Ovary (tissue), 9 donors: ENCODE results near the gene SASH3. TPM values are rescaled to one million over a fixed set of nuclear protein-coding genes. Genes with fewer than 3 reads are reported as not detected.
A peak's percentile ranks its signal among the peaks of the same experiment; 100 is the strongest.

ENCODE experiments used
- DNase-seq, 5 donors: peaks; one replicate each; pipeline ENCODE4 v3.0.0-alpha.2; 2019 to 2020
- H3K27ac ChIP-seq, 2 donors: fragments of 200-600 bp; one replicate each; pipeline versions ENCODE4 v1.5.1 to v1.8.0; 2019 to 2022
- H3K27me3 ChIP-seq: fragments of 200-600 bp; one replicate; pipeline ENCODE4 v1.8.0; 2022
- H3K36me3 ChIP-seq: fragments of 200-600 bp; sonication (generic); one replicate; pipeline ENCODE4 v1.5.1; 2019
- H3K4me1 ChIP-seq: one replicate; pipeline ENCODE4 v1.8.1; 2013; ENCODE audit warnings: mild to moderate bottlenecking, moderate library complexity; ENCODE audit not compliant: insufficient read depth
- H3K4me3 ChIP-seq: fragments of 200-600 bp; sonication (generic); one replicate; pipeline ENCODE4 v1.5.1; 2017
- H3K9me3 ChIP-seq, 2 donors: fragments of 200-600 bp in 1 of 2; sonication (generic) in 1 of 2; one replicate each; pipeline versions ENCODE4 v1.5.1 to v1.8.1; 2013 to 2019; ENCODE audit warnings: mild to moderate bottlenecking in 1 of 2, moderate library complexity in 1 of 2
- CTCF ChIP-seq, 3 donors: fragments of 450-650 bp in 2 of 3; fragments of 200-600 bp in 1 of 3; IDR thresholded peaks; one replicate each; pipeline versions ENCODE4 v1.5.1 to v1.8.0; 2016 to 2022; ENCODE audit warnings: antibody characterized with exemption in 3 of 3, mild to moderate bottlenecking in 1 of 3
- EP300 ChIP-seq: sonication (generic); formaldehyde crosslinking; IDR thresholded peaks from one replicate; pipeline ENCODE4 v1.6.1; 2017; ENCODE audit warnings: antibody characterized with exemption
- POLR2A ChIP-seq: fragments of 450-650 bp; IDR thresholded peaks from one replicate; pipeline ENCODE4 v1.6.1; 2017; ENCODE audit warnings: antibody characterized with exemption, mild to moderate bottlenecking, moderate library complexity
- WGBS, 3 donors: extraction: QIAGEN DNeasy Blood & Tissue Kit in 1 of 3; methylation state at CpG; one replicate each; pipeline versions ENCODE4 v1.1.5 to v1.1.7; 2013 to 2017; 5-methylcytosine and 5-hydroxymethylcytosine counted together
- intact Hi-C, 4 donors: fragments of 100-400 bp; cut with DNase I; formaldehyde crosslinking; loops; one replicate each; pipeline versions ENCODE4 v1.11.0 to v1.15.1; 2022 to 2023
- polyA plus RNA-seq, 2 donors: library from polyadenylated mRNA; stranded (reverse); fragments of 200-250 nt in 1 of 2; fragments of 350-450 nt in 1 of 2; fragmentation: Illumina TruSeq in 1 of 2; extraction: RNeasy Lipid Tissue Mini Kit (QIAGEN cat#74804) in 1 of 2; gene quantifications; one replicate each; pipeline ENCODE4 v1.2.3, GENCODE V29; 2013 to 2014
- total RNA-seq, 7 donors: library from RNA; depleted of rRNA in 2 of 7; stranded (reverse); fragments of >200 nt in 2 of 7; fragmentation: NEBNext Ultra II Directional in 3 of 7; extraction: Animal tissue kit (Norgen Biotek cat#: 25700) in 3 of 7; gene quantifications; one replicate each; pipeline versions ENCODE4 v1.1.0 to v1.2.4, GENCODE V29; 2016 to 2023
- donor health status: DM: no; HTN: no; CAD: no; lungs with moderate emphysema.
- donor health status: DM: no; HTN: no; CAD: no.
- donor health status: Bipolar disorder and iron deficiency.
- donor health status: DM: yes; HTN: yes; CAD: no.
- donor health status: DM: no; HTN: no; CAD: no.
- donor health status: DM: yes; HTN: yes; CAD: no.

The SASH3 gene
- total and polyA plus RNA-seq, 9 donors: 1.8 to 8.2 (median 3.3) TPM

- intact Hi-C loops: no loop called here
- Histone ChIP-seq H3K4me3 (no peak overlapping the region), H3K36me3 (no peaks in the 10 kb centered on the region), H3K27me3 (no peaks in the 10 kb centered on the region), H3K4me1 (no peaks in the 10 kb centered on the region), H3K27ac (no peak overlapping the region), H3K9me3 (no peaks in the 10 kb centered on the region)
- 61 to 70% (median 69%) methylated on average over 11 of the region's 11 CpGs for WGBS, 3 donors
- DNase-seq: peak in 1 of 5 donors; percentile 2
- TF ChIP-seq CTCF (IDR thresholded peaks at IDR 0.05): no peak
- no peak for TF ChIP-seq POLR2A
- TF ChIP-seq EP300: no peak
Measured at GRCh38 chrX:129787336-129788055, 7.7 kb downstream of the SASH3 start.

- no peak overlapping the region for H3K27ac ChIP-seq
- no peaks in the 10 kb centered on the region for H3K4me1 ChIP-seq
- WGBS, 3 donors: 76 to 80% (median 78%) methylated on average over 6 of the region's 6 CpGs
- TF ChIP-seq EP300 (no peak), POLR2A (no peak), CTCF (IDR thresholded peaks at IDR 0.05) (no peak)
- H3K4me3 ChIP-seq: no peak overlapping the region
- intact Hi-C loops: no loop called here
- no peaks in the 10 kb centered on the region for H3K9me3 ChIP-seq
- no peaks in the 10 kb centered on the region for H3K36me3 ChIP-seq
- no peak for DNase-seq
- H3K27me3 ChIP-seq: no peaks in the 10 kb centered on the region
Measured at GRCh38 chrX:129788527-129788926, 8.8 kb downstream of the SASH3 start.

GRCh38 chrX:129790146-129790545, 10.4 kb downstream of the SASH3 start:
- no peaks in the 10 kb centered on the region for H3K36me3 ChIP-seq

GRCh38 chrX:129790808-129791207, 11.1 kb downstream of the SASH3 start:
- no peak for DNase-seq
- no peak overlapping the region for H3K4me3 ChIP-seq
- H3K9me3 ChIP-seq: no peaks in the 10 kb centered on the region
- no peaks in the 10 kb centered on the region for H3K27me3 ChIP-seq
- intact Hi-C loops: no loop called here
- TF ChIP-seq EP300 (no peak), POLR2A (no peak), CTCF (IDR thresholded peaks at IDR 0.05) (no peak)
- 78 to 86% (median 85%) methylated on average over 9 of the region's 9 CpGs for WGBS, 3 donors
- no peaks in the 10 kb centered on the region for H3K36me3 ChIP-seq
- H3K27ac ChIP-seq: no peak overlapping the region
- H3K4me1 ChIP-seq: no peaks in the 10 kb centered on the region

More at GRCh38 chrX:129790146-129790545, 10.4 kb downstream of the SASH3 start:
- Histone ChIP-seq H3K4me3 (no peak overlapping the region), H3K27ac (no peak overlapping the region), H3K9me3 (no peaks in the 10 kb centered on the region), H3K4me1 (no peaks in the 10 kb centered on the region), H3K27me3 (no peaks in the 10 kb centered on the region)
- TF ChIP-seq EP300 (no peak), CTCF (IDR thresholded peaks at IDR 0.05) (no peak), POLR2A (no peak)
- intact Hi-C loops: no loop called here
- 69 to 73% (median 72%) methylated on average over 3 of the region's 3 CpGs for WGBS, 3 donors
- DNase-seq: no peak
